ENCODE measurements around the gene TBX10.
"Not testable (repeated sequence)": the region's sequence is repeated elsewhere in the genome, so short reads cannot be mapped to it uniquely, and the experiment has no call there.

The TBX10 gene

DNA sequence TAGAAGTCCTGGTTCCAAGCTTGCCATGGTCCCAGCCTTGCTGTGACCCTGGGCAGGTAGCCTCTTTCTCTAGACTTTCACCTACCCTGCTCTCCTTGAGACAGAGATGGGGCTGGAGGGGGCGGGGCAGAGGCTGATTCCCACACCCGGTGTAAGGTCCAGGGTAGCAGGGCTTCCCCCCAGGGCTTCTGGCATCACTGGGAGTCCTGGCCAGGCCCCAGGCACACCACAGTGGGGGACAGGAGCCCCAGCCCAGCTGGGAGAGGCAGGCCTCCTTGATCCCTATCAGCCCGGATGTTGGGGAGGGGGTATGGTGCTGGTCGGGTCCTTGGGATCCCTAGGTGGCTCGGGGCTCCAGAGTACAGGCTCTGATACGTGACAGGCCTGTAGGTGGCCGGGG is 8.2 kb downstream of the TBX10 start:
- no peak for DNase-seq (ENCODE audit: low read depth)

- DNase-seq (ENCODE audit: low read depth), result no peak
Measured at GRCh38 chr11:67630943-67631331, 8.6 kb downstream of the TBX10 start.

DNA sequence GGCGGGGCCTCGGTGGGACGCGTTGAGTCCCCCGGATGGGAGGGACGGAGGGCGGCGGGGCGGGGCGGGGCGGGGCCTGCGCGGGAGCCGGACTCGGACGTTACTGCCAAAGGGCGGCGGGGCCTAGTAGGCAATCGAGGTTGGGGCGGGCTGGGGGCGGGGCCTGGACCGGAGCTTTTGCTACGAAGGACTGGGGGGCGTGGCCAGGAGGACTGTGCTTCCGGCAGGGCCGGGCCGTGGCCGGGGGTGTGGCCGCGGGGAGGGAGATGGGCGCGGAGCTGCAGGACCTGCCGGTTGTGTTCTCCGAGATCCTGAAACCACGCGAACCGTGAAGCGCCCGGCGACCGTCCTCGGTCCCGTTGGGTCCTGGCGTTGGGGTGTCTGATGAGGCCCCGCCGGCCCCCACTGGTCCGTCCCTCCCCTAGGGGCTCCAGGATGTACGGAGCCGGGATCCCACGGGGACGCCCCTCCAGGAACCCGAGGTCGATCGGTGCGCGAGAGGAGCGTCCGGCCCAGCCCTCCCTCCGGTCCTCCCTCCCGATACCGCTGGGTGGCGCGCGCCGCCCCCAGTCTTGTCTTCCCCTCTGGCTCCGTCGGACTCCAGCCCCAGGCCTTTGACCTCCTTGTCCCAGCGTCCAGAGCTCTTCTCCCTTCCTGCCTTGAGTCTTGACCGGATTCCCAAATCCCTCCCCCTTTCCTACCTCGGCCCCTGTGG is 9.2 kb downstream of the TBX10 start:
- DNase-seq (ENCODE audit: low read depth), result peak; percentile 67

GRCh38 chr11:67629386-67630227 is 10.0 kb downstream of the TBX10 start, which contains the start of gene NUDT8:
TSS of gene NUDT8 (minus strand) at chr11:67629937. CDS start at chr11:67629911, 26 bp downstream.
- peak; percentile 37 for DNase-seq (ENCODE audit: low read depth)

DNA sequence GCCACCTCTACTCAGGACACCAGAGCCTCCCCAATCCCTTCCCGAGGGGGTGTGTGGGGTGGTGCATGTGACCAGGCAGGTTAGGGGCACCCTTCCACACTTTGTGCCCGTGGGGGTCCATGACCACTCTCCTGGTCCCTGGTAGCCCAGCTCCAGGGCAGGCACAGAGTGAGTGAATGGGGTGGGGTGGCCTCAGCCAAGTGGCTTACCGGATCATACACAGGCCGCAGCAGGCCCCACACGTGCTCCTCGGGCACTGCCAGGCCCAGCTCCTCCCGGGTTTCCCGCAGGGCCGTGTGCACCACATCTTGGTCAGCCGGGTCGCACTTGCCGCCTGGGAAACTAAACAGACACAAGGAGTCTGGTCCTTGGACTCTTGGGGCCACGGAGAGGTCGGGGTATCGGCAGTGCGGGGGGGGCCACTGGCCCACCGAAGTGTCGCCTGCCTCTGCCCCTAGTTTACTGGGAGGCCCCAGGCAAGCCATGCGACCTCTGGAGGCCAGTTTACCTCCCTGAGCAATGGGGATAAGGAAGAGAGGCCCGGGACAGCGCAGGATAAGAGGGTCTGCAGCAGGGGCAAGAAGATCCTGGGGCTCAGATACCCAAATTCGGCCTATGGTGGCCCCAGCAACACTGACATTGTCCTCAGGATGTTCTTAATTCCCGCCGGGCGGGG is 10.7 kb downstream of the TBX10 start:
- DNase-seq (ENCODE audit: low read depth), result no peak

DNA sequence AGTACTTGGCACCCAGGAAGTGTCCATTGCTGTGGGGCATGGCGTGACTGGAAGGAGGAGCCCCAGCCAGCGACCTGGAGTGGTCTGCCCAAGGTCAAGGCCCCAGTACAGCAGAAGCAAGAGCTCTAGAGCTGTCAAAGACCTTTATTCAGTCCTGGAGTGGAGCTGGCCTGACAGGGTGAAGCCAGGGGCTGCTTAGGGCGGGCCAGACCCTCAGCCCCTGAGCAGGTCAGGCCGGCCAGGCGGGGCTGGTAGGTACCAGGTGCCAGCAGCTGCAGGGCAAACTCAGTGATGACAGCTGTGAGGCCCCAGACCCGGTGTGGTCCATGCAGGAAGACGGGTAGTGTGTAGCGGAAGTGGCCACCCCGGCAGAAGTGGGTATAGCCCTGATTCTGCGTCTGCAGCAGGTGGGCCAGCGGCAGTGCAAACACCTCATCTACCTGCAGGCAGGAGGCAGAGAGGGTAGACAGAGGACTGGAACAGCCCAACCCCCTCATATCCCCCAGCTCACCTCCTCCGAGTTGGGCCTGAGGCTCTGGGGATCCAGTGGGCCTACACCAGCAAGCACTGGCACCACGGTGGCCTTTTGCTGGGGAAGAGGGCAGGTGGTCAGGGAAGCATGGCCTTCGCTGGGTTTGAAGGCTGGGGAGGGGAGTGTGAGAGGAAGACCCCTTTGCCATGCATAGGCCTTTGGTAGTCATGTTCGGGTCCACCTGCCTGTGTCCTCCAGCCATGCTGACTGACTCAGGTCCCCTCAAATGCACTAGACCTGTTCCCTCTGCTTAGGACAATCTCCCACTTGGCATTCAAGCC is 11.5 kb downstream of the TBX10 start:
- no peak for DNase-seq (ENCODE audit: low read depth)

DNA sequence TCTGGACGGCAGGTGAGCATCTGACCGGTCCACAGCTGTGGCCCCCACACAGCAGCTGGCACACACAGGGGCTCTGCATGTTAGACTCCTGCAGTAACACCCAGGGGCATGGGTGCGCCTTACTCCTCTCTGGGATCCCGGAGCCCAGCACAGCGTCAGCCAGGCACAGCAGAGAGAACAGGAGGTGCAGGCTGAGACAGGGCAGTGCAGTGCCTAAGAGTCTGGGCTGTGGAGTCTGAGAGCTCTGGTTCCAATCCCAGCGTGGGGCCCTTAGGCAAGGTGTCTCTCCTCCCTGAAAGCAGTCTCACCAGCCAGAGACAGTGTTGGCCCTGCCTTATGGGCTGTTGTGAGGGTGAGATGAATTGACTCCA is 12.1 kb downstream of the TBX10 start:
- DNase-seq (ENCODE audit: low read depth), result no peak

DNA sequence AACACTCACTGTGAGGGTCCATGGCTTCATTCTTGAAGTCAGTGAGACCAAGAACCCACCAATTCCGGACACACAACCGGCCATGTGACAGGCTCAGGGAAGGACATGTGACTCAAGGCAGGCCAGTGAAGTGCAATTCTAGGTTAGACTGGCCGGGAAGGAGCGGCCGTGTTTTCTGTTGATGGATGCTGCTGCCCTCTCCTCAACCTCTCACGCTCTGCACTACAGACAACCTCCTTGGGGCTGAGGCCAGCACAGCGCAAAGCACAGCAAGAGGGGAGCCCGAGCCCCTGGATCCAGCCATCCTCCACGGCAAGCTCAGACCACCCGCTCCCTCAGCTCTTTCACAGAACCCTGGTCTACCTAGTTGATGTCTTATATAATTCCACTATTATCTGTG is 12.6 kb downstream of the TBX10 start:
- DNase-seq (ENCODE audit: low read depth), result no peak

- DNase-seq (ENCODE audit: low read depth), result not testable (repeated sequence)
Measured at GRCh38 chr11:67626131-67626833, 13.3 kb downstream of the TBX10 start.

DNA sequence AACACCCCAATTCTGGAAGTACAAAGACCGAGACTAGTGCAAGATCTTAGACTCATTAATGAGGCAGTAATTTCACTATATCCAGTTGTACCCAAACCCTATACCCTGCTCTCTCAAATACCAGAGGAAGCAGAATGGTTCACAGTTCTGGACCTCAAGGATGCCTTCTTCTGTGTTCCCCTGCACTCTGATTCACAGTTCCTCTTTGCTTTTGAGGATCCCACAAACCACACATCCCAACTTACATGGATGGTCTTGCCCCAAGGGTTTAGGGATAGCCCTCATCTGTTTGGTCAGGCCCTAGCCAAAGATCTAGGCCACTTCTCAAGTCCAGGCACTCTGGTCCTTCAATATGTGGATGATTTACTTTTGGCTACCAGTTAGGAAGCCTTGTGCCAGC is 15.8 kb downstream of the TBX10 start:
- not testable (repeated sequence) for DNase-seq (ENCODE audit: low read depth)

DNA sequence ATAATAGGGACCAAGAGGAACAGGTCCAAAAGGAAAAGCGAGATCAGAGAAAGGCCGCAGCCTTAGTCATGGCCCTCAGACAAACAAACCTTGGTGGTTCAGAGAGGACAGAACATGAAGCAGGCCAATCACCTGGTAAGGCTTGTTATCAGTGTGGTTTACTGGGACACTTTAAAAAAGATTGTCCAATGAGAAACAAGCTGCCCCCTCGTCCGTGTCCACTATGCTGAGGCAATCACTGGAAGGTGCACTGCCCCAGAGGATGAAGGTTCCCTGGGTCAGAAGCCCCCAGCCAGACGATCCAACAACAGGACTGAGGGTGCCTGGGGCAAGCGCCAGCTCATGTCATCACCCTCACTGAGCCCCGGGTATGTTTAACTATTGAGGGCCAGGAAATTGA is 16.7 kb downstream of the TBX10 start:
- DNase-seq (ENCODE audit: low read depth), result not testable (repeated sequence)

DNA sequence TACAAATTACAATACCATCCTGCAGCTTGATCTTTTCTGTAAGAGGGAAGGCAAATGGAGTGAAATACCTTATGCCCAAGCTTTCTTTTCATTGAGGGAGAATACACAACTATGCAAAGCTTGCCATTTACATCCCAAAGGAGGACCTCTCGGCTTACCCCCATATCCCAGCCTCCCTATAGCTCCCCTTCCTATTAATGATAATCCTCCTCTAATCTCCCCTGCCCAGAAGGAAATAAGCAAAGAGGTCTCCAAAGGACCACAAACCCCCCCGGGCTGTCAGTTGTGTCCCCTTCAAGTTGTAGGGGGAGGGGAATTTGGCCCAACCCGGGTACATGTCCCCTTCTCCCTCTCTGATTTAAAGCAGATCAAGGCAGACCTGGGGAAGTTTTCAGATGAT is 17.6 kb downstream of the TBX10 start:
- not testable (repeated sequence) for DNase-seq (ENCODE audit: low read depth)

DNA sequence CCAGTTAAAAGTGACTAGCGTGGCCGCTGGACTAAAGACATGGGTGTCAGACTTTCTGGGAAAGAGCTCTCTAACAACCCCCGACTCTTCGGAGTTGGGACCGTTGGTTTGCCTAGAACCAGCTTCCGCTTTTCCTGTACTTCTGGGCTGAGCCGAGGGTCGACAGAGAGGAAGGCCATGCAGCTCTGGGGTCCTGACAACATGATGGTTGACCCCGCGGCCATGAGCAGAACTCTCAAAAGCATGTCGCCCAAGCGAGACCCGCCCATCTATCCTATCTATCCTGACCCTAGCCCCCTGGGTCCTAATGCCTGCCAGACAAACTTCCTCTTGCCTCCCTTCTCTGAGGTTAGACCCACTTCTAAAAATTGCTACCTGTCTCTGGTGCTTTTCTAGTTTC is 18.9 kb downstream of the TBX10 start:
- DNase-seq (ENCODE audit: low read depth), result not testable (repeated sequence)

DNA sequence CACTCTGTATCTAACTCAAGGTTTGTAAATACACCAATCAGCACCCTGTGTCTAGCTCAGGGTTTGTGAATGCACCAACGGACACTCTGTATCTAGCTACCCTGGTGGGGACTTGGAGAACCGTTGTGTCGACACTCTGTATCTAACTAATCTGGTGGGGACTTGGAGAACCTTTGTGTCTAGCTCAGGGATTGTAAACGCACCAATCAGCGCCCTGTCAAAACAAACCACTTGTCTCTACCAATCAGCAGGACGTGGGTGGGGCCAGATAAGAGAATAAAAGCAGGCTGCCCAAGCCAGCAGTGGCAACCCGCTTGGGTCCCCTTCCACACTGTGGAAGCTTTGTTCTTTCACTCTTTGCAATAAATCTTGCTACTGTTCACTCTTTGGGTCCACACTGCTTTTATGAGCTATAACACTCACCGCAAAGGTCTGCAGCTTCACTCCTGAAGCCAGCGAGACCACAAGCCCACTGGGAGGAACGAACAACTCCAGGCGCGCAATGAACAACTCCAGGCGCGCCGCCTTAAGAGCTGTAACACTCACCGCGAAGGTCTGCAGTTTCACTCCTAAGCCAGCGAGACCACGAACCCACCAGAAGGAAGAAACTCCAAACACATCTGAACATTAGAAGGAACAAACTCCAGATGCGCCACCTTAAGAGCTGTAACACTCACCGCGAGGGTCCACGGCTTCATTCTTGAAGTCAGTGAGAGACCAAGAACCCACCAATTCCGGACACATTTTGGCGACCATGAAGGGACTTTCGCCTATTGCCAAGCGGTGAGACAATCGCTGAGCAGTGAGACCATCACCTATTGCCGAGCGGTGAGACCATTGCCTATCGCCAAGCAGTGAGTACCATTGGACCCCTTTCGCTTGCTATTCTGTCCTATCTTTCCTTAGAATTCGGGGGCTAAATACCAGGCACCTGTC is 19.6 kb downstream of the TBX10 start:
- DNase-seq (ENCODE audit: low read depth), result not testable (repeated sequence)

GRCh38 chr11:67618901-67619659 is 20.5 kb downstream of the TBX10 start:
- DNase-seq (ENCODE audit: low read depth), result not testable (repeated sequence)

DNA sequence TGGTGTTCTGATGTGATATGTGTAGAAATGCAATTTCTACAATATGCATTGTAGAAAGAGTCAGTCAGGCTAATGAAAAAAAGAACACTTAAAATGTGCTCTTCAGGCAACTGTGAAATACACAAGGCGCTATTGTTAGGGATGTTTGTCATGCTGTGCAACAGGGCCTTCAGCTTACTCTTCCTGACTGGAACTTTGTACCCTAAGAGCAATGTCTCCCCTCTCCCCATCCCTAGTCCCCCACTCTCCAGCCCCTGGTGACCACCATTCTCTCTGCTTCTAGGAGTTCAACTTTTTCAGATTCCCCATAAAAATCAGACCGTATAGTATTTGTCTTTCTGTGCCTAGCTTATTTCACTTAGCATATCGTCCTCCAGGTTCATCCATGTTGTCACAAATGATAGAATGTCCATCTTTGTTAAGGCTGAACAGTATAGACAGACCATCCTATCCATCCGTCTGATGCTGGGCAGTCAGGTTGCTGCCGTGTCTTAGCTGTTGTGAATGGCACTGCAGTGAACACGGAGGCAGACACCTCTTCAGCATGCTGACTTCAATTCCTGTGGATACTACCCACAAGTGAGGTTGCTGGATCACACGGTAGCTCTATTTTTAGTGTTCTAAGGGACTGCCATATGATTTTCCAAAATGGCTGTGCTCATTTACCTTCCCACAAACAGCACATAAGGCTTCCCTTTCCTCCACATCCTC is 22.2 kb downstream of the TBX10 start:
- DNase-seq (ENCODE audit: low read depth), result no peak

DNA sequence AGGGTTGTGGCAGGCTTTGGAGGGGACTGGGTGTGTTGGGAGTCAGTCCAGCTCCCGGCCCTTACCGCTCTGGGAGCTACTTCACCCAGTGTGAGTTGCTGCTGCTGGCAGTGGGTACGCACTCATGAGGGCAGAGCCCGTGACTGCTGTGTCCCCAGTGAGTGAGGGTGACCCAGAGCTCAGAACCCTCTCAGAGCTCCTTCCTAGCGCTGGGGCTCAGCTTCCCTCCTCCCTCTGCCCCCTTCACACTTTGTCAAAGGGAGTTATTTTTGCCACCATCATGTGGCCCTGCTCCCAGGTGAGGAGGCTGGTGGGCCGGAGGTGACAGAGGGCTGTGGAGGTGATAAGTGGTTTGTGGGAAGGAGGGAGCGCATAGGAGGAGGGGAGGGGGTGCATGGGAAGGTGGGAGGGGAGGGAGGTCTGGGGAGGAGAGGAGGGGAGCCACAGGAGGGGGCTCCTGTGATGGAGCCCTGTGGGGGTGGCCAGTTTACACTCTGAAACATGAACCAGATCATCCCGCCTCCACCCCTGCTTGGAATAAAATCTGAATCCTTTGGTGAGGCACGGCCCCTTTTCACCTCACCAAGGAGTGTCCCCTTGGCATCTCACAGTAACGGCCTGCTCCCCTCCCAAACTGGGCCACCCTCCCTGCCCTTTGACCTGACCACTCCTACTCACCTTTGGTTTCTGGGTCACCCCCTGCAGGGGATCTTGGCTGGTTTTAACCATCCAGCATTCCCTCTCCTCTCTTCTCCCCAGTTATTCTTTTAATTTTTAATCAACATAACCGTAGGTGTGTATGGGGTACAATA is 22.9 kb downstream of the TBX10 start:
- DNase-seq (ENCODE audit: low read depth), result no peak
